Amniotic epithelial cell (primary cell): ENCODE data around the gene TPST1.
"Not testable (repeated sequence)": the region's sequence is repeated elsewhere in the genome, so short reads cannot be mapped to it uniquely, and the experiment has no call there.

Source experiments
- DNase-seq: peaks from one replicate; pipeline ENCODE4 v3.0.0-alpha.2; 2010; ENCODE audit warnings: low read depth

TPST1 gene

GRCh38 chr7:66188645-66189044, 16.5 kb upstream of the TPST1 start:
- DNase-seq: no peak

- no peak for DNase-seq
These were observed 15.2 kb upstream of the TPST1 start for GRCh38 chr7:66189695-66190503.

- DNase-seq: no peak
These were observed 14.7 kb upstream of the TPST1 start for GRCh38 chr7:66190504-66190857.

GRCh38 chr7:66193146-66193725, 11.9 kb upstream of the TPST1 start:
- DNase-seq: no peak

DNA sequence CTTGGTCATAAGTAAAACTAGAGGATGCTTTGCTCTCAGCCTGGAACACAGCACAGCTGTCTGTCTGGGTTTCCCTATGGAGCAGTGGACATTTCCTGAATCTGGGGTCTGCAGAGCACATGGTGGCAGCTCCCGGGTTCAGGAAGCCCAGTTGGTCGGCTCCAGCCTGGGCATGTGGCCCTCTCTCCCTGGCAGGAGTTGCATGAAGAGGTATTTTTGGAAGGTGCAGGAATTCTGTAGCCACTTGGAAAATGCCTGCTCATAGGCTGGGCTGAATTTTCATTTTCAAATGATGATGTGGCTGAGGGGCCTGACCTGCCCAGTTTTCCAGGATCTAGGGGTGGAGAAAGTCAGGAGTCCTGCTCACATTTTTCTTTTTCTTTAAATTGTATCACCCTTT, 6.7 kb upstream of the TPST1 start:
- DNase-seq: no peak

DNA sequence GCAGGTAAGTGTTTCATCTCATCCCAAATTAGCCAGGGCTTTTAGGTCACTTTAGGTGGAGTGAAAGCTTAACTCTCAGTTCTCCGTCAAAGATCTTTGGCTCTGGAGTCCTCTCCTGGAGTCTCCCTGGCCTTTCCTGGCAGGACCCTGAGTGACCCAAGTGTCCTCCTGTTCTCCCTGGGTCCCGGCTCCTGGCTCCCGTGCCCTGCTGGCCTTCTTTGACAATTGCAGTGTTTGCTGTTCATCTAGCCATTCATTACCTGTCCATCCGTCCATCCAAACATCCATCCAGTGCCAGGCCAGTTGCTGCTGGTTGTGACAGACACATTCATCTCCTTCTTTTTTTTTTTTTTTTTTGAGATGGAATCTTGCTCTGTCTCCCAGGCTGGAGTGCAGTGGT, 6.2 kb upstream of the TPST1 start:
- no peak for DNase-seq

- DNase-seq: no peak
These were observed 2.7 kb upstream of the TPST1 start for GRCh38 chr7:66202441-66202840.

- DNase-seq: no peak
These were observed 582 bp downstream of the TPST1 start for GRCh38 chr7:66205741-66206090.

GRCh38 chr7:66206119-66206933, 1.2 kb downstream of the TPST1 start:
- no peak for DNase-seq

DNA sequence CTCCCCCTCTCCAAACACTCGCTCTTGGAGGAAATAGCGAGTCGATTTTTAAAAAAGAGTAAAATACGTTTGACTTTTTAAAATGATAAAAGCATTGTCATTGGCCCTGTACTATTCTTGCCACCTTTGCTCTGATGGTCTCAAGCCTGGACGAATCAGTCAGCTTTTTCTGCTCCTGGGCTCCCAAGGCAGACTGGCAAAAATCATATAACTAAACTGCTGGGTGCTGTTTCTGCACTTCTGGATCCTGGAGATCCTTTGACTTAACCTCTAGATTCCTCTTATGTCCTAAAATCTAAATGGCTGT, 1.8 kb downstream of the TPST1 start:
- DNase-seq: no peak

GRCh38 chr7:66207540-66207939, 2.4 kb downstream of the TPST1 start:
- no peak for DNase-seq

GRCh38 chr7:66211429-66211828, 6.3 kb downstream of the TPST1 start:
- peak; percentile 96 for DNase-seq

DNA sequence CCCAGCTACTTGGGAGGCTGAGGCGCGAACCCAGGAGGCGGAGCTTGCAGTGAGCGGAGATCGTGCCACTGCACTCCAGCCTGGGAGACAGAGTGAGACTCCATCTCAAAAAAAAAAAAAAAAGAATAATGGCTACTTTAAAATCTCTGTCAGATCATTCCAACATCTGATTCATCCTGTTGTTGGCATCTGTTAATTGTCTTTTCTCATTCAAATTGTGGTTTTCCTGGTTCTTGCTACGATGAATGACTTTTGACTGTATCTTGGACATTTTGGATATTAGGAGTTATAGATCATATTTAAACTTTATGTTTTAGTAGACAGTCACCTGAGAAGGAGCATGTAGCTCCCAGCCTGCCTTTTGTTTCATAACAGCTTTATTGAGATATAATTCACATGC, 8.5 kb downstream of the TPST1 start:
- peak; percentile 67 for DNase-seq

DNA sequence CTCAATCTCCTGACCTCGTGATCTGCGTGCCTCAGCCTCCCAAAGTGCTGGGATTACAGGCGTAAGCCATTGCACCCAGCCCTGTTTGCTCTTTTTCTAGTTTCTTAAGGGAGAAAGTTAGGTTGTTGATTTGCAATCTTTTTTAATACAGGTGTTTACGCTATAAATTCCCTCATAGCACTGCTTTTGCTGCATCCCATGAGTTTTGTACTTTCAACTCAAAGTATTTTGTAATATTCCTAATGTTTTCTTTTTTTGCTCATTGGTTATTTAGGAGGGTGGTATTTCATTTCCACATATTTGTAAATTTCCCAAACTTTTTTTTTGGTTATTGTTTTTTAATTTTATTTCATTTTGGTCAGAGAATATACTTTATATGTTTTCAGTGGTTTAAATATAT, 11.6 kb downstream of the TPST1 start:
- no peak for DNase-seq

DNA sequence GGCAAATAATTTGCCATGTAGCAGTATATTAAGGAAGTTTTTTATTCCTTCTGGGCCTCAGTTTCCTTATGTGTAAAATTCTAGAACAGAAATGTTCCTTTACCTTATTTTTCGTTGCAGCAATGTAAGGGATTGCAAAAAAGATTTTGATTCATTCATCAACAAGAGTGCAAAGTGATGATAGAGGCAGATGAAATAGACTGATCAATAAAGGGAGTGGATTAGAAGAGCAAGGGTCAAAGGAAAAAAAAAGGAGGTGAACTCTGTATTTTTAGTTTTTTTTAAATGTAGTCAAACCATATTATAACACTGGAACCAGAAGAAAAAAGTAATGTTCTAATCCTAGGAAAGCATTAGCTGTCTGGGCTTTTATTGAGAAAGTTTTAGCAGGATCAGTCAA, 14.7 kb downstream of the TPST1 start:
- no peak for DNase-seq

DNA sequence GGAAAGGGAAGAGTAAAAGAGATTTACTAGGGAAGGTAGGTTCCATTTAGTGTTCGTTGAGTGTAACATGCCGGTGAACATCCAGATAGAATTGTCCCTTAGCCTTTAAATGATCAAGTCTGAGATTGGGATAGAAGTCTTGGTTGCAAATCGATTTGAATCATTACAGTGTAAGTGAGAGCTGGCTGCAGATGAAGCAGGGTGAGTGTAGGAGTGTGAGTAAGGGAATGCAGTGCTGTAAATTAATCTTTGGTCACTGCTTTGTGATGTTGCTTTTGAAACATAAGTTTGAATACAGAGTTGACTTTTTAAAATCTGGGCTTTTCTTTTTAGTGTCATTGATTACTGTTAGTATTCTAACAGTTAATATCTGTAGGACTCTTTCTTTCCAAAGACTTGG, 16.3 kb downstream of the TPST1 start:
- no peak for DNase-seq

GRCh38 chr7:66227808-66228207, 22.7 kb downstream of the TPST1 start:
- DNase-seq: no peak

GRCh38 chr7:66231326-66232216, 26.4 kb downstream of the TPST1 start:
- DNase-seq: not testable (repeated sequence)

DNA sequence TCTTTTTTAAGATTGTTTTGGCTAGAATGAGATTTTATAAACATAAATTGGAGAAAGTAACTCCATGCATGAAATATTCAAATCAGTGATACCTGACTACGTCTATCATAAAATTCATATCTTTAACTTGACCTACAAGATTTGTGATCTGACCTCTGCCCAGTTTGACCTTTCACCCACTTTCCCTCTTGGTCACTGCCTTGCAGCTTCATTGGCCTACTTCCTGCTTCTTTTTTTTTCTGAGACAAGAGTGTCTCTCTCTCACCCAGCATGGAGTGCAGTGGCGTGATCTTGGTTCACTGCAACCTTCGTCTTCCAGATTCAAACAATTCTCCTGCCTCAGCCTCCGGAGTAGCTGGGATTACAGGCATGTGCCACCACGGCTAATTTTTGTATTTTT, 28.5 kb downstream of the TPST1 start:
- DNase-seq: no peak

DNA sequence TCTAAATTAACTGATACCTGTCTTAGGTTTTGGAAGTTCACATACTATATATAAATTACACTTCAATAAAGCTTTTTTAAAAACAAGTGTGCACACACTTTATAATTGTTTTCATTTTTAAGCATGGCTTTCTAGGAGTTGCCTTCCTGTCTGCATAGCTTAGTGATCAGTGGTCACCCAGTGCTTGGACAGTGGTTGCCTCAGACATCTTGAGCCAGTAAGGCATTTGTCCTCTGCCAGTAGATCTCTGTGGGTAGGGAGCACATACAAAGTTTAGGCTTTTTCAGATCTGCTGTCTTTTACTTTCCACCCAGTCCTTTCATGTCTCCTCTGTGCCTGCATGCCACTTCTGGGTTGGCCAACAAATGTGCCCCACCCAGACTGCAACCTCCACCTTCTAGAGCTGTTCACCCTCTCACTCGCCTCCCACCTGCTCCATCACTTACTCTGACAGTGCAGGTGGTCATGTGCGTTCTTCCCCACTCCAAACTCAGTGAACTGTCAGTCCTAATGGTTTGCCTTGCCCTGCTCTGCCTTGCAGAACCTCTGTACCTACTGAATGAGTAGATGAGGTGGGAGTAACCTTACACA, 31.7 kb downstream of the TPST1 start:
- no peak for DNase-seq

DNA sequence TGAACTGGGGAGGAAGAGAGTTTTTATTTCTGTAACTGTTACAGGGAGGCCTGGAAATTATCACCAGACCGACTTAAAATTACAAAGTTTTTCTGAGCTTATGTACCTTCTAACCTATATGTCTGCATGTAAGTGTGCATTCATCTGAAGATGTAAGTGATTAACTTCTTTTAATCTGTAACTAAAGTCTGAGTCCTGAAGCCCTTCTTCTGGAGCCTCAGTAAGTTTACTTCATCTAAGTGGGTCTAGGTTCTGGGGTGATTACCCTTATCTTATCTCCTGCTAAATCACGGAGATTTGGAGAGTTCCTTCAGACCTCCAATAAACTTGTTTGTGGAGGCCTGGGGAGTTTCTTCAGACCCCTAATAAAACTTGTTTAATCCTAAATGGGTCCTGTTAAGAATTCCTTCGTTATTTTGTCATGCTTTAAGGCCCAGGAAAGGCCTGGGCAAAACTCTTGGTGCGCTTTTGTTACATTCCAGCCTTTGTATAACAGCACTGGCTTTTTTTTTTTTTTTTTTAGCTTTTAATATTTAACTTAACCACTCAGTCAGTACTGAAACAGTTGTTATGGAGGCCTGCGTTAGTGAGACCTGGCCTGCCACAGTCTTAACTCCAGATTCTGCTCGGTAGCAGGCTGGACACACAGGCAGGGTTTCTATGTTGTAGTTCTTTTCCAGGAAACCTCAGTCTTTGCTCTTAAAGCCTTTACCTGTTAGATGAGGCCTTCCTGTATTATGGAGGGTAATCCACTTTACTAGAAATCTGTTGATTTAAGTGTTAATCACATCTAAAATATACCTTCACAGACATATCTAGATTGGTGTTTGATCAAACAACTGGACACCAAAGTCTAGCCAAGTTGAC, 33.0 kb downstream of the TPST1 start:
- DNase-seq: peak; percentile 43
